Right hindlimb (tissue), 1 donor: ENCODE data around the gene NPHS1.
"Not testable (repeated sequence)": the region's sequence is repeated elsewhere in the genome, so short reads cannot be mapped to it uniquely, and the experiment has no call there.

Experiments
- DNase-seq: peaks from one replicate; pipeline ENCODE4 v3.0.0-alpha.2; 2018

NPHS1 gene

GRCh38 chr19:35848486-35848885, 3.8 kb downstream of the NPHS1 start:
- no peak for DNase-seq

GRCh38 chr19:35847911-35848310, 4.4 kb downstream of the NPHS1 start:
- no peak for DNase-seq

- no peak for DNase-seq
Observed at GRCh38 chr19:35846038-35846668, 6.2 kb downstream of the NPHS1 start.

GRCh38 chr19:35845215-35846037, 6.9 kb downstream of the NPHS1 start:
- DNase-seq = no peak

- DNase-seq = no peak
Observed at GRCh38 chr19:35844482-35845214, 7.7 kb downstream of the NPHS1 start.

- no peak for DNase-seq
Observed at GRCh38 chr19:35843676-35844481, 8.4 kb downstream of the NPHS1 start.

GRCh38 chr19:35842666-35843272, 9.5 kb downstream of the NPHS1 start:
- no peak for DNase-seq

GRCh38 chr19:35841961-35842595, 10.2 kb downstream of the NPHS1 start:
- no peak for DNase-seq

- DNase-seq = not testable (repeated sequence)
Observed at GRCh38 chr19:35836096-35836495, 16.2 kb downstream of the NPHS1 start.

GRCh38 chr19:35833972-35834371, 18.3 kb downstream of the NPHS1 start:
- DNase-seq = no peak

GRCh38 chr19:35832054-35832453, 20.2 kb downstream of the NPHS1 start:
- no peak for DNase-seq

GRCh38 chr19:35830986-35831385, 21.3 kb downstream of the NPHS1 start:
- no peak for DNase-seq

- peak; percentile 78 for DNase-seq
Observed at GRCh38 chr19:35828692-35829301, 23.5 kb downstream of the NPHS1 start.

GRCh38 chr19:35824150-35824549, 28.2 kb downstream of the NPHS1 start:
- no peak for DNase-seq

GRCh38 chr19:35822579-35822978, 29.7 kb downstream of the NPHS1 start:
- no peak for DNase-seq

GRCh38 chr19:35818445-35818844, 33.9 kb downstream of the NPHS1 start:
- no peak for DNase-seq

GRCh38 chr19:35816846-35817245, 35.5 kb downstream of the NPHS1 start:
- DNase-seq = no peak

- DNase-seq = no peak
Observed at GRCh38 chr19:35816262-35816661, 36.0 kb downstream of the NPHS1 start.

- no peak for DNase-seq
Observed at GRCh38 chr19:35813043-35813890, 39.0 kb downstream of the NPHS1 start.
